Mesodermal cell (in vitro differentiated cells): Measurements from ENCODE around the gene MSANTD2.

ENCODE experiments used
- H3K27ac ChIP-seq: 2 replicates; pipeline ENCODE4 v1.7.0; 2013; ENCODE audit warnings: mild to moderate bottlenecking, low read depth, low read length, moderate library complexity; ENCODE audit not compliant: severe bottlenecking
- H3K36me3 ChIP-seq: 2 replicates; pipeline ENCODE4 v1.7.1; 2013; ENCODE audit warnings: mild to moderate bottlenecking, low read length, moderate library complexity; ENCODE audit not compliant: control insufficient read depth, insufficient read depth
- H3K4me1 ChIP-seq: one replicate; pipeline ENCODE4 v1.7.1; 2013; ENCODE audit warnings: mild to moderate bottlenecking, low read length; ENCODE audit not compliant: insufficient read depth, control insufficient read depth, poor library complexity, severe bottlenecking
- H3K4me3 ChIP-seq: 2 replicates; pipeline ENCODE4 v1.7.0; 2013; ENCODE audit warnings: low read length, control low read depth, mild to moderate bottlenecking; ENCODE audit not compliant: insufficient read depth, poor library complexity, severe bottlenecking; ENCODE audit errors: extremely low read depth
- H3K9me3 ChIP-seq: 2 replicates; pipeline ENCODE4 v1.7.1; 2013; ENCODE audit warnings: mild to moderate bottlenecking, low read length, moderate library complexity; ENCODE audit not compliant: control insufficient read depth
- WGBS, 2 experiments: methylation state at CpG; one replicate each; pipeline ENCODE4 v1.1.5; 2013; ENCODE audit warnings: missing lambda C conversion rate in 2 of 2; ENCODE audit not compliant: insufficient coverage in 2 of 2; 5-methylcytosine and 5-hydroxymethylcytosine counted together

The MSANTD2 gene

GRCh38 chr11:124753205-124753604 lies 47.0 kb downstream of the MSANTD2 start:
- no peak overlapping the region for H3K4me3 ChIP-seq
- peaks cover 16% of the 10 kb centered on the region for H3K36me3 ChIP-seq
- H3K4me1 ChIP-seq, result peaks cover 29% of the 10 kb centered on the region
- H3K9me3 ChIP-seq, result no peaks in the 10 kb centered on the region
- H3K27ac ChIP-seq, result no peak overlapping the region

GRCh38 chr11:124752471-124753102 lies 47.6 kb downstream of the MSANTD2 start:
- H3K4me1 ChIP-seq, result peaks cover 34% of the 10 kb centered on the region
- H3K4me3 ChIP-seq, result no peak overlapping the region
- no peaks in the 10 kb centered on the region for H3K9me3 ChIP-seq
- no peak overlapping the region for H3K27ac ChIP-seq
- peaks cover 17% of the 10 kb centered on the region for H3K36me3 ChIP-seq
- 84% methylated on average over 5 of the region's 10 CpGs for WGBS, 2 experiments

DNA sequence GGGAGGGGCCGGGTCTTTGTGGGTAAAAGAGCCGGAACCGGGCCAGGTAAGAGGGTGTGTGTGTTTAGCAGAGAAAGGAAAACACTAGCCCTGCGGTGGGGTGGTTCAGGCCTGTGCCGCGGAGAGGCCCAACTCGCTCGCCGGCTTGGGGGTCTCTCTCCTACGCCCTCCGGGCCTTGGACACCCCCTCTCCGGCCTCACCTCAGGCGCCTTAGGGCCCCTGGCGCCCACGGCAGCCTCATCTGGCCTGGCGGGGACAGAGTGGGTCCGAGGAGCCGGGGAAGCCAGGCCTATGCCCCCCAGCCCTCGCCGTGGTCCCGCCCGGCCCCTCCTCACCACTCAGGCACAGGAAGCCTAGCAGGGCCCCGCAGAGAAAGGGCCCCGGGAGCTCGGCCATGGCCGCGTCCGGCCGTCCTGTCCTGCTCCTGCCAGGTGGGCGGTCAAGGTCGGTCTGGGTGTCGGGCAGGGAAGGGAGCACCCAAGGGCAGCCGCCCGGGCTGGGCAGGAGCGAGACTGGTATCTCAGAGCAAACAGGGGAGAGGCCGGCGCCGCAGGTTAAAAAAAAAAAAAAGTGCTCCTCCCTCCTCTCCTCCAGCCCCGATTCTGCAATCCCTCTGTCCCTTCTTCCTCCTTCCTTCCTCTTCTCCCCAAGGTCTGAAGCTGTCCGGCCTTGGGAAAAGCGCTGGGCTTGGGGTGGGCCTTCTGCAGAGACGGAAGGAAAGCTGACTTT lies 48.3 kb downstream of the MSANTD2 start, which contains the start of gene VSIG2:
Gene VSIG2, minus strand, starts transcription at position 515 of the 730 bp plus-strand sequence. Its CDS starts 118 bp downstream, at position 397.
- Histone ChIP-seq H3K9me3 (no peaks in the 10 kb centered on the region), H3K4me1 (peaks cover 40% of the 10 kb centered on the region), H3K36me3 (peaks cover 14% of the 10 kb centered on the region), H3K4me3 (no peak within 1 kb of the TSS), H3K27ac (no peak within 1 kb of the TSS)
- 93 to 95% methylated on average over 22 to 33 of the region's 42 CpGs for WGBS, 2 experiments

GRCh38 chr11:124751391-124751740 lies 48.8 kb downstream of the MSANTD2 start:
- no peak overlapping the region for H3K4me3 ChIP-seq
- H3K4me1 ChIP-seq, result peaks cover 40% of the 10 kb centered on the region
- no peak overlapping the region for H3K27ac ChIP-seq
- 93 to 94% methylated on average over 6 to 8 of the region's 11 CpGs for WGBS, 2 experiments
- no peaks in the 10 kb centered on the region for H3K9me3 ChIP-seq
- H3K36me3 ChIP-seq, result peaks cover 13% of the 10 kb centered on the region

DNA sequence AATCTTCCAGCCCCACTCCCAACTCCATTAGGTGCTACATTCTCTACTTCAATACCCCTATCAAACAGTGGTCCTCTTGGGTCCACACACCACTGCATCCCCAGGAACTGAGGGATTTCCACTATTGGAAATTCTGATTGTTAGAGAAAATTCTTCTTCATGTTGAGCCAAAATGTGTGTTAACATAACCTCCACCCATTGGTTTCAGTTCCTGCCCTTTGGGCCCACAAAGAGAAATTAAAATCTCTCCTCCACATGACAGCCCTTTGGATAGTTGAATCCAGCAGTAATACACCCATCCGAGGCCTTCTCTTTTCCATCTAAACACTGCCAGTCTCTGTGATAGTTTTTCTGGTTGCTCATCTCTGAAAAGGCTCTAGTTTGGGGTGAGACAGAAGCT lies 50.3 kb downstream of the MSANTD2 start:
- 80% methylated on average over 1 of the region's 1 CpG; no CpG with 5 or more reads in 1 of the 2 experiments for WGBS, 2 experiments
- Histone ChIP-seq H3K4me1 (peaks cover 44% of the 10 kb centered on the region), H3K36me3 (peaks cover 13% of the 10 kb centered on the region), H3K27ac (no peak overlapping the region), H3K4me3 (no peak overlapping the region), H3K9me3 (no peaks in the 10 kb centered on the region)

DNA sequence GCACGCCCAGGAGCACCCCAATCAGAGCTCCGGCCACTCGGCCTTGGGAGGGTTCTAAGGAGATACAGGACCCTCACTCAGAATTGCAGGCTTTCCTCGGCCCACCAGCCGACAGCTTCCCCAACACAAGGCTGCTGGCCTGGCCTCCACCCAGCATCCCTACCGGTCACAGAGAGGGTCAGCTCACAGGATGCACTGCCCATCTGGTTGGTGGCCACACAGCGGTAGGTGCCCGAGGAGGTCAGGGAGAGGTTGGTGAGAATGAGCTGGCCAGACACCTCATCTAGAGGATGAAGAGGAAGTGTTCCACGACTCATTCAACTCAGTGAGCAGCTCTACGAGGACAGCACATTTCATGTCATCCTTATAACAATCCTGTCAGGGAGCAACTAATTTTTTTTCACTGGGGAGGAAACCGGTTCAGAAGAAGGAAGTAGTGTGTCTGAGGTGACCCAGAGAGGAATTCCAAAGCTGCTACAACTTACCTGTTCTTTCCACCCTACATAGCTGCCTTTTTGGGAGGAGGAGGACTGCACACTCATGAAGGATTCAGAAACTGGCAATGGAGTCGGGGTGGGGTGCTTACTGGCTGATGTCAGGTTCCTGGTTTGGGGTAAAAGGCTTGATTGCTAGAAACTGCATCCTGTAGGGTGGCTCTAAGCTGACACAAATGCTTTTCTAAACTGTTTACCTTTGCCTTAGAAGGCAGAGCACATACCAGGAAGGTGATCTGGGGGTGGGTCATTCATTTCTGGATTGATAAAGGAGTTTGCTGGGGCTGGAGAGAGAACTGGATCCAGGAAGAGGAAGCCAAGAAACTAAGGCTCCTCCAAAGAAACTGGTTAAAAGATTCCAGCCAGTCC lies 51.5 kb downstream of the MSANTD2 start:
- Histone ChIP-seq H3K4me3 (no peak overlapping the region), H3K36me3 (peaks cover 9% of the 10 kb centered on the region)
- 86 to 93% methylated on average over 6 to 9 of the region's 12 CpGs for WGBS, 2 experiments

DNA sequence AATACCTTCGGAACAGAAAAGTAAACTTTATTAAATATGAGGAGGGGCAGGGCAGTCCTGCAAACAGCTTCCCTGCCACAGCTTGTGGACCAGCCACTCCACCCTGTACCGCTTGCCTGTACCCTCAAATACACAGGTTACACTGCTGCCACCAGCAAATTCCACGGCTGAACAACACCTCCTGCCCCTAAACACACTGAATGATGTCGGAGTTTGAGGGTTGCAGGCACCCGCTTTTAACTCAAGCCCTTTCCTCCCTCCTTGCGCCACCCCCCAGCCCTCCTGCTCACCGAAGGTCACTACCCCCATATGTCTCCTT lies 52.1 kb downstream of the MSANTD2 start:
- H3K27ac ChIP-seq, result no peak overlapping the region
- WGBS, 2 experiments, result 91 to 97% methylated on average over 4 to 5 of the region's 7 CpGs
- H3K36me3 ChIP-seq, result peaks cover 4% of the 10 kb centered on the region

More for the DNA sequence above, 51.5 kb downstream of the MSANTD2 start:
- no peak overlapping the region for H3K27ac ChIP-seq
- no peaks in the 10 kb centered on the region for H3K9me3 ChIP-seq
- peaks cover 34% of the 10 kb centered on the region for H3K4me1 ChIP-seq

GRCh38 chr11:124747406-124748099 lies 52.7 kb downstream of the MSANTD2 start:
- H3K4me3 ChIP-seq, result no peak overlapping the region
- no peaks in the 10 kb centered on the region for H3K9me3 ChIP-seq
- 61 to 65% methylated on average over 12 to 14 of the region's 14 CpGs for WGBS, 2 experiments
- peaks cover 6% of the 10 kb centered on the region for H3K36me3 ChIP-seq
- H3K4me1 ChIP-seq, result peaks cover 29% of the 10 kb centered on the region
- H3K27ac ChIP-seq, result peak overlapping the region; percentile 36

More for the DNA sequence above, 52.1 kb downstream of the MSANTD2 start:
- Histone ChIP-seq H3K4me1 (peaks cover 29% of the 10 kb centered on the region), H3K9me3 (no peaks in the 10 kb centered on the region), H3K4me3 (no peak overlapping the region)

GRCh38 chr11:124746621-124747243 lies 53.5 kb downstream of the MSANTD2 start:
- Histone ChIP-seq H3K36me3 (peaks cover 8% of the 10 kb centered on the region), H3K4me3 (peak overlapping the region; percentile 23), H3K9me3 (no peaks in the 10 kb centered on the region), H3K27ac (no peak overlapping the region), H3K4me1 (peaks cover 32% of the 10 kb centered on the region)
- 4 to 13% methylated on average over 10 to 15 of the region's 37 CpGs for WGBS, 2 experiments
